Muscle layer of colon (tissue), 2 donors: ENCODE data around the gene CNOT4.

Experiments used
- H3K27ac ChIP-seq: one replicate; pipeline ENCODE4 v1.7.0; 2013; ENCODE audit warnings: low read depth, mild to moderate bottlenecking, low read length, moderate library complexity
- H3K27me3 ChIP-seq, 2 donors: one replicate each; pipeline ENCODE4 v1.7.0; 2013; ENCODE audit warnings: low read length in 2 of 2, mild to moderate bottlenecking in 2 of 2; ENCODE audit not compliant: insufficient read depth in 2 of 2, control insufficient read depth in 1 of 2
- H3K36me3 ChIP-seq: one replicate; pipeline ENCODE4 v1.7.0; 2013; ENCODE audit warnings: mild to moderate bottlenecking, low read length; ENCODE audit not compliant: insufficient read depth
- H3K4me1 ChIP-seq: one replicate; pipeline ENCODE4 v1.7.0; 2013; ENCODE audit warnings: mild to moderate bottlenecking, low read length; ENCODE audit not compliant: insufficient read depth
- H3K4me3 ChIP-seq, 2 donors: one replicate each; pipeline ENCODE4 v1.7.0; 2013; ENCODE audit warnings: low read length in 2 of 2, low read depth in 1 of 2, mild to moderate bottlenecking in 1 of 2, moderate library complexity in 1 of 2
- H3K9ac ChIP-seq: one replicate; pipeline ENCODE4 v1.7.0; 2013; ENCODE audit warnings: low read length
- H3K9me3 ChIP-seq: one replicate; pipeline ENCODE4 v1.7.0; 2013; ENCODE audit warnings: mild to moderate bottlenecking, low read length
- donor health status: abdominal sarcoma.
- donor health status: Adenocarcinoma of cecum.

Gene CNOT4

GRCh38 chr7:135320268-135320667 lies 189.6 kb downstream of the CNOT4 start:
- H3K27ac ChIP-seq: no peak overlapping the region
- H3K4me1 ChIP-seq: peaks cover 17% of the 10 kb centered on the region
- no peak overlapping the region for H3K4me3 ChIP-seq
- no peaks in the 10 kb centered on the region for H3K27me3 ChIP-seq
- H3K9me3 ChIP-seq: no peaks in the 10 kb centered on the region
- H3K36me3 ChIP-seq: no peaks in the 10 kb centered on the region
- H3K9ac ChIP-seq: no peak overlapping the region

- no peaks in the 10 kb centered on the region for H3K9me3 ChIP-seq
- H3K4me3 ChIP-seq: no peak overlapping the region
- H3K27me3 ChIP-seq: no peaks in the 10 kb centered on the region
- H3K4me1 ChIP-seq: peaks cover 17% of the 10 kb centered on the region
- H3K9ac ChIP-seq: no peak overlapping the region
- no peak overlapping the region for H3K27ac ChIP-seq
- H3K36me3 ChIP-seq: no peaks in the 10 kb centered on the region
Measured at GRCh38 chr7:135317676-135318325, 192.1 kb downstream of the CNOT4 start.

GRCh38 chr7:135316648-135317313 lies 193.1 kb downstream of the CNOT4 start:
- Histone ChIP-seq H3K27ac (no peak overlapping the region), H3K27me3 (no peaks in the 10 kb centered on the region), H3K36me3 (no peaks in the 10 kb centered on the region), H3K9me3 (no peaks in the 10 kb centered on the region), H3K4me3 (no peak overlapping the region), H3K4me1 (peaks cover 17% of the 10 kb centered on the region), H3K9ac (no peak overlapping the region)

- H3K4me3 ChIP-seq: no peak overlapping the region
- no peaks in the 10 kb centered on the region for H3K27me3 ChIP-seq
- no peaks in the 10 kb centered on the region for H3K9me3 ChIP-seq
- H3K4me1 ChIP-seq: no peaks in the 10 kb centered on the region
- no peak overlapping the region for H3K27ac ChIP-seq
- no peak overlapping the region for H3K9ac ChIP-seq
- H3K36me3 ChIP-seq: no peaks in the 10 kb centered on the region
Measured at GRCh38 chr7:135313971-135314370, 195.9 kb downstream of the CNOT4 start.
